Measurements from ENCODE around the gene SNX25. TPM values are rescaled to one million over a fixed set of nuclear protein-coding genes. Genes with fewer than 3 reads are reported as not detected.

Gene SNX25
- total RNA-seq, 4 donors from 2014 or later, result 7.1 to 113 (median 20.9) TPM

DNA sequence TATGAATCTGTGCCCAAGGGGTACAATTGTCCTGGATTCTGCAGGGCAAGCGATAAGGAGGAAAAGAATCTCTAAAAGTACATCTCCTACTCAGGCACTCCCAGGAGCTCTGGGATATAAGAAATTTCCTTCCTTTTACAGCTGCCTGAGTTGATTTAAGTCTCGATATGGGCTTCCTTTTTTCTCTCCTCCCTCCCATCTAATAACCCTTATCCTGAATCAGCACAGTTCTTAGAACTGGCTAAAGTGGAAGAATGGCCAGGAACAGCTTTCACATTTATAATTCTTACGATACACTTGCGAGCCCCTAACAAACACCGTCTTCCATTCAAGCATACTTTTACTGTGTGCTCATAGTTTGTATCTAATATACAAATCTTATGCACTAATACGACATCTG, 165.2 kb downstream of the SNX25 start:
- no peaks in the 10 kb centered on the region for H3K4me1 ChIP-seq
- intact Hi-C loops (cut with DNase I; ENCODE audit: low total_unique reads), result no loop called here
- no peaks in the 10 kb centered on the region for H3K9me3 ChIP-seq
- no peak overlapping the region for H3K4me3 ChIP-seq
- no peaks in the 10 kb centered on the region for H3K36me3 ChIP-seq
- H3K27me3 ChIP-seq, result no peaks in the 10 kb centered on the region
- no peak for TF ChIP-seq POLR2A (IDR thresholded peaks at IDR 0.05)
- TF ChIP-seq, protein P1, sequence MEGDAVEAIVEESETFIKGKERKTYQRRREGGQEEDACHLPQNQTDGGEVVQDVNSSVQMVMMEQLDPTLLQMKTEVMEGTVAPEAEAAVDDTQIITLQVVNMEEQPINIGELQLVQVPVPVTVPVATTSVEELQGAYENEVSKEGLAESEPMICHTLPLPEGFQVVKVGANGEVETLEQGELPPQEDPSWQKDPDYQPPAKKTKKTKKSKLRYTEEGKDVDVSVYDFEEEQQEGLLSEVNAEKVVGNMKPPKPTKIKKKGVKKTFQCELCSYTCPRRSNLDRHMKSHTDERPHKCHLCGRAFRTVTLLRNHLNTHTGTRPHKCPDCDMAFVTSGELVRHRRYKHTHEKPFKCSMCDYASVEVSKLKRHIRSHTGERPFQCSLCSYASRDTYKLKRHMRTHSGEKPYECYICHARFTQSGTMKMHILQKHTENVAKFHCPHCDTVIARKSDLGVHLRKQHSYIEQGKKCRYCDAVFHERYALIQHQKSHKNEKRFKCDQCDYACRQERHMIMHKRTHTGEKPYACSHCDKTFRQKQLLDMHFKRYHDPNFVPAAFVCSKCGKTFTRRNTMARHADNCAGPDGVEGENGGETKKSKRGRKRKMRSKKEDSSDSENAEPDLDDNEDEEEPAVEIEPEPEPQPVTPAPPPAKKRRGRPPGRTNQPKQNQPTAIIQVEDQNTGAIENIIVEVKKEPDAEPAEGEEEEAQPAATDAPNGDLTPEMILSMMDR (IDR thresholded peaks at IDR 0.05), result no peak
- no peak for DNase-seq
- no peak overlapping the region for H3K27ac ChIP-seq

DNA sequence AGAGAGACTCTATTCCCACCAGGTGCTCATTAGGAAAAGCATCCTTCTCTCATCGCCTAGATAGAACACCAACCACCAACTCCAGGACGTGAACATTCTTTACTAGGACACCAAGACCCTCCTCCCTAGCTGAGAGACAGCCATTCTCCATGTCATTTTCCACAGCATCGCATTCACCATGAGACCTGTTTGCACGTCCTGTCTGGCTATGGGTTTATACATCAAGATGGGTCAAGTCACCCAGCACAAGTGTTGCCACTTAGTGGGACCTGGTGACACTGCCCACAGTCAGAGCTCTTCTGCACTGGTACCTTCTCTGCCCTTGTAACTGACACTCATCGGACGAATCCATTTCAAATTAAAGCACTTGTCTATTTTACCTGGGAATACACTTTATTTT, 168.9 kb downstream of the SNX25 start:
- TF ChIP-seq, protein P1 (IDR thresholded peaks at IDR 0.05), result no peak
- TF ChIP-seq POLR2A (IDR thresholded peaks at IDR 0.05), result no peak
- Histone ChIP-seq H3K4me1 (no peaks in the 10 kb centered on the region), H3K36me3 (no peaks in the 10 kb centered on the region), H3K27me3 (no peaks in the 10 kb centered on the region), H3K27ac (no peak overlapping the region), H3K4me3 (no peak overlapping the region), H3K9me3 (no peaks in the 10 kb centered on the region)
- DNase-seq, result no peak
- intact Hi-C loops (cut with DNase I; ENCODE audit: low total_unique reads), result no loop called here

DNA sequence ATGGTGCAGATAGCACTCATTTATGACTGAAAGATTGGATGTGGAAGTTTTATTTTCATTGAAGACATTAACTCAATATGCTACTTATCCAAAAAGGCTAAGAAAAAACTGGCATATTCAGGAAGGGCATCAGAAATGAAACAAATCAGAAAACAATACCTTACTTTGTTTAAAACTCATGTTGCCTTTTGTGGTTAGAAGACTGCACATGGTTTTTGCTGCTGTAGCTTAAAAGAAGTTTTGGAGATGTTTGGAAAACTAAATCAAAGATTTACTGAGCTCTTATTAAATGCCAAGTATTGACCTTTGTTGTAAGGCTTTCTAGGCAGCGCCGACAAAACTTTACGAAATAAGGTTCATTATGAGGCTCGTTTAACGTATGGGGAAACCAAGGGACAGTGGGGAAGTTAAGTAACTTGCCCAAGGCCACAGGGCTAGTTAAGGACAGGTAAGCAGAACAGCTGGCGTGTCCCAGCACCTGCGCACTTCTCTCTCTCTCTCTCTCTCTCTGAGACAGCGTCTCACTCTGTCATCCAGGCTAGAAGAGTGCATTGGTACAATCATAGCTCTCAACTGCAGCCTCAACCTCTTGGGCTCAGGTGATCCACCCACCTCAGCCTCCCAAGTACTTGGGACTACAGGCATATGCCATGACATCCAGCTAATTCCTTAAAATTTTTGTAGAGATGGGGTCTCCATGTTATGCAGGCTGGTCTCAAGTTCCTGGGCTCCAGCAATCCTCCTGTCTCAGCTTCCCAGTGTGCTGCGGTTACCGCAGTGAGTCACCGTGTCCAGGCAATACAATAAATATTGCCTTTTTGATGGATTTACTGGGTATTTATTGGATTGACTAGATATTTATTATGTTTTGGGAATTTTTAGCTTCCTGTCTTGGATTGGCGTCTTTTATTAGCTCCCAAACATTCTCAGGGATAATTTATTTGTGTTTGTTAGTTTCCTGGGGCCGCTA, 170.2 kb downstream of the SNX25 start:
- Histone ChIP-seq H3K27me3 (no peaks in the 10 kb centered on the region), H3K36me3 (no peaks in the 10 kb centered on the region), H3K9me3 (no peaks in the 10 kb centered on the region), H3K27ac (no peak overlapping the region), H3K4me1 (no peaks in the 10 kb centered on the region), H3K4me3 (no peak overlapping the region)
- DNase-seq, result no peak
- no peak for TF ChIP-seq POLR2A (IDR thresholded peaks at IDR 0.05)
- intact Hi-C loops (cut with DNase I; ENCODE audit: low total_unique reads), result no loop called here

DNA sequence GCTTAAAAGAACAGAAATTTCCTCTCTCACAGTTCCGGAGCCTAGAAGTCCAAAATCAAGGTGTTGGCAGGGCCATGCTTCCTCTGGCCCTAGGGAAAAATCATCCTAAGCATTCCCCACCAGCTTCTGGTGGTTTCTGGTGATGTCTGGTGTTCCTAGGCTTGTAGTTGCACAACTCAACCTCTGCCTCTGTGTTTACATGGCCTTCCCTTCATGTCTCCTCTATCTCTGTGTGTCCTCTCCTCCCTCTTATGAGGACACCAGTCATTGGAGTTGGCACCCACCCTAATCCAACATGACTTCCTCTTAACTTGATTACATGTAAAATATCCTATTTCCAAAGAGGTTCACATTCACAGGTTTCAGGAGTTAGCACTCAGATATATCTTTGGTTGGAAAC, 170.9 kb downstream of the SNX25 start:
- Histone ChIP-seq H3K9me3 (no peaks in the 10 kb centered on the region), H3K27ac (no peak overlapping the region), H3K4me3 (no peak overlapping the region), H3K4me1 (no peaks in the 10 kb centered on the region), H3K36me3 (no peaks in the 10 kb centered on the region), H3K27me3 (no peaks in the 10 kb centered on the region)
- intact Hi-C loops (cut with DNase I; ENCODE audit: low total_unique reads), result no loop called here
- no peak for TF ChIP-seq POLR2A (IDR thresholded peaks at IDR 0.05)
- TF ChIP-seq, protein P1 (IDR thresholded peaks at IDR 0.05), result no peak
- no peak for DNase-seq

DNA sequence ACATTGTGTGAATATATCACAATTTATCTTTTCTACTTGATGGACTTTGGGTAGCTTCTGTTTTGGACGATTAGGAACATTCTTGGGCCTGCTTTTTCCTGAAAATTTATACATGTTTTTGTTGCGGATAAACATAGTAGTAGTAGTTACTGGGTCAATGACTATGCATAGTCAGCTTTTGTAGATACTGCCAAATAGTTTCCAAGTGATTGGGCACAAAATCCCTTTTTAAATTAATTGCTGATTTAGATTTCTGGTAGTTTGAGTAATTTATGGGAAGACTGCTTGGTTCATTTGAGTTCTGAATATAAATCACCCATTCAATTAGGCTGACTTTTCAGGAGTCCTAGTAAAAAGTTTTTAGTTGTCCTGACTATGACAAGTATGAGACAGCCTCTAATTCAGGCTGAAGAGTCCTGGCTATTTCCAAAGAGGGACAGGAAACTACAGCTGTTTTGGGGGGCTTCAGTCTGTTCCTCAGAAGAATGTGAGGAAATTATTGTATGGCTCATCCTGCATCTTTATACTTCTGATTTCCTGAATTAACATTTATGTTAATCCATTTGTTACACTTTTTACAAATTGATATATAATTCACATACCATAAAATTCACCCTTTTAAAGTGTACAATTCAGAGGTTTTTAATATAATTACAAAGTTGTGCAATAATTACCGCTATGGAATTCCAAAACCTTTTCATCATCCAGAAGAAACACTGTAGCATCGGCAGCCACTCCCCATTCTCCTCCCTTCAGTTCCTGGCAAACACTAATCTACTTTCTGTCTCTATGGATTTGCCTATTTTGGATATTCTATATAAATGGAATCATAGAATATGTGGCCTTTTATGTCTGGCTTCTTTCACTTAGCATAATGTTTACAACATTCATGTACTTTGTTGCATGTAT, 172.1 kb downstream of the SNX25 start:
- no peaks in the 10 kb centered on the region for H3K4me1 ChIP-seq
- no peaks in the 10 kb centered on the region for H3K9me3 ChIP-seq
- H3K27me3 ChIP-seq, result no peaks in the 10 kb centered on the region
- DNase-seq, result no peak
- intact Hi-C loops (cut with DNase I; ENCODE audit: low total_unique reads), result no loop called here
- H3K4me3 ChIP-seq, result no peak overlapping the region
- H3K36me3 ChIP-seq, result no peaks in the 10 kb centered on the region
- H3K27ac ChIP-seq, result no peak overlapping the region
- TF ChIP-seq, protein P1 (IDR thresholded peaks at IDR 0.05), result no peak
- TF ChIP-seq POLR2A (IDR thresholded peaks at IDR 0.05), result no peak
